HG03060 (cell line): ENCODE results near the gene GANAB.

Experiments
- ATAC-seq: cut with Tn5 transposase; IDR thresholded peaks from one replicate; pipeline ENCODE4 v1.9.1; 2021; ENCODE audit warnings: low read depth, moderate number of reproducible peaks; ENCODE audit not compliant: unreplicated experiment

The GANAB gene

DNA sequence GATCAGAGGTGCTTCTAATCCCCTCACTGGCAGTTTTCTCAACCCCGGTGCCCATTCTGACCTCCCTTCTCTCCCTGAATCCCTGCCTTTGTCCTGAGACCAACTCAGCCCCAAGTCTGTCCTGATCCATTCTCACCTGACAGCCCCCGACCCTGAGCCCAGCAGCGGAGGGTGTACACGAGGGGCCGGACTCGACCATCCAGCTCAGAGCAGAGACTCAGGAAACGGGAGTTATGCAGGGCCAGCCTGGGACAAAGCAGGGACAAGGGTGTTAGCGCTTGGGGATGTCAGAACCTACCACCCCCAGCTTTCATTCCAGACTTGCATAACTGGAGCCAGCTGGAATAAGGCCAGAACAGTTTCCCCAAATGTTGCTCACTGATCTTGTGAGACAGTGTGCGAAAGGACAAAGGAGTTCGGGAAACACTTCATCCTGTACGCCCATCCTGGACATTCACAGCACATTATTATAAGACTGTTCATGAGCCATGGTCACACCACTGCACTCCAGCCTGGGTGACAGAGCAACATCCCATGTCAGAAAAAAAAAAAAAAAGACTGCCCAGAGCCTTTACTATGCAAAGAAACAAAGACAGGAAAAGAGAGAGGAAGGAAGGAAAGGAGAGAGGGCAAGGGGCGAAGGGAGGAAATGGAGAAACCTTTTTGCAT is 69.2 kb downstream of the GANAB start:
- ATAC-seq: no peak

GRCh38 chr11:62575837-62576236 is 70.6 kb downstream of the GANAB start:
- no peak for ATAC-seq

- ATAC-seq: no peak
Measured at GRCh38 chr11:62575156-62575555, 71.3 kb downstream of the GANAB start.
